ENCODE data around the gene FUT1. TPM values are rescaled to one million over a fixed set of nuclear protein-coding genes. Genes with fewer than 3 reads are reported as not detected.
"Not testable (repeated sequence)": the region's sequence is repeated elsewhere in the genome, so short reads cannot be mapped to it uniquely, and the experiment has no call there.

FUT1 gene
- total RNA-seq, 1 experiment from 2014 or later, result not detected

DNA sequence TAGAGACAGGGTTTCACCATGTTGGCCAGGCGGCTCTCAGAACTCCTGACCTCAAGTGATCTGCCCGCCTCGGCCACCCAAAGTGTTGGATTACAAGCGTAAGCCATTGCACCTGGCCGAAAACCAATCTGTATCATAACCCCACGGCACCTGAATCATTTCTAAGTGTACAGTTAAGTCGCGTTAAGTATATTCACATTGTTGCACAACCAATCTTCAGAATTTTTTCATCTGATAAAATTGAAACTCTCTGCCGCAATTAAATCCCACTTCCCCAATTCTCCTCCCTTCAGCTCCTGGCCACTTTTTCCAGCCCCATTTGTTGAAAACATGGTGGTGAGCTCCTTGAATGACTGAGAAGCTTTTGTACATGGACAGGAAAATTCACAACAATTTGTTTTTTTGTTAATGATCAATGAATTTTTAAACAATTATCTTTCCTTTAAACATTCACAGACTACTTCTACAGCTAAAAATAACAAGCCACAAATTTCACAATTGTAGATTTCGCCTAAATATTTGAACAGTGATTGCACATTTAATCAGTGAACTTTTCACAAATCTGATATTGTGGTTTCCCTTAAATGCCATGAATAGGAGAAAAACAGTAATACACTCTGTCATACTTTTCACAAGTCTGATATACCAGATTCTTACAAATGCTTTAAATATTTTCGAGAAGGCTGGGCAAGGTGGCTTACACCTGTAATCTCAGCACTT is 16.7 kb upstream of the FUT1 start:
- no peak for DNase-seq (ENCODE audit: low read depth)

DNA sequence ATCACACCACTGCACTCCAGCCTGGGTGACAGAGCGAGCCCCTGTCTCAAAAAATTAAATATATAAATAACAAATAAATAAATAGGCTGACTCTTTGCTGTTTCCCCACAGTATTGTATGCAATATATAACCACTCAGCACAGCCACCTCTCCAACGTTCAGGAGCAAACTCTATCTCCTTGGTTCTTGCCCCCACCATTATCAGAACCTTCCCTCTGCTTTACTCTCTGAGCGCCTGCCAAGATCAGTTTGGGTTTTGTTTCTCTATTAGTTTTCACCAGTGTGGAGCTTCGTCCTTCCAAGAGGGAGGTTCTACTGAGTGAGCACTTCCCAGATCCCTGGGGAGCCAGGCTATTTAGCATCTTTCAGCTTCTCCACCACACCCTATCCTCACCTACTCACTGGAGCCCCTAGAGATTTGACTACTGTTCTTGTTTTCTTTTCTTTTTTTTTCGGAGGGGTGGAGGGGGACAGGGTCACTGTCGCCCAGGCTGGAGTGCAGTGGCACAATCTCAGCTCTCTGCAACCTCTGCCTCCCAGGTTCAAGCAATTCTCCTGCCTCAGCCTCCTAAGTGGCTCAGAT is 15.8 kb upstream of the FUT1 start:
- DNase-seq (ENCODE audit: low read depth), result not testable (repeated sequence)

DNA sequence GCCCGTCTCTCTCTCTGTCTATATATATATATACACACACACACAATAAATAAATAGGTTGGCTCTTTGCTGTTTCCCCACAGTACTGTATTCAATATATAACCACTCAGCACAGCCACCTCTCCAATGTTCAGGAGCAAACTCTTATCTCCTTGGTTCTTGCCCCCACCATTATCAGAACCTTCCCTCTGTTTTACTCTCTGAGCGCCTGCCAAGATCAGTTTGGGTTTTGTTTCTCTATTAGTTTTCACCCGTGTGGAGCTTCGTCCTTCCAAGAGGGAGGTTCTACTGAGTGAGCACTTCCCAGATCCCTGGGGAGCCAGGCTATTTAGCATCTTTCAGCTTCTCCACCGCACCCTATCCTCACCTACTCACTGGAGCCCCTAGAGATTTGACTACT is 13.4 kb upstream of the FUT1 start:
- not testable (repeated sequence) for DNase-seq (ENCODE audit: low read depth)

DNA sequence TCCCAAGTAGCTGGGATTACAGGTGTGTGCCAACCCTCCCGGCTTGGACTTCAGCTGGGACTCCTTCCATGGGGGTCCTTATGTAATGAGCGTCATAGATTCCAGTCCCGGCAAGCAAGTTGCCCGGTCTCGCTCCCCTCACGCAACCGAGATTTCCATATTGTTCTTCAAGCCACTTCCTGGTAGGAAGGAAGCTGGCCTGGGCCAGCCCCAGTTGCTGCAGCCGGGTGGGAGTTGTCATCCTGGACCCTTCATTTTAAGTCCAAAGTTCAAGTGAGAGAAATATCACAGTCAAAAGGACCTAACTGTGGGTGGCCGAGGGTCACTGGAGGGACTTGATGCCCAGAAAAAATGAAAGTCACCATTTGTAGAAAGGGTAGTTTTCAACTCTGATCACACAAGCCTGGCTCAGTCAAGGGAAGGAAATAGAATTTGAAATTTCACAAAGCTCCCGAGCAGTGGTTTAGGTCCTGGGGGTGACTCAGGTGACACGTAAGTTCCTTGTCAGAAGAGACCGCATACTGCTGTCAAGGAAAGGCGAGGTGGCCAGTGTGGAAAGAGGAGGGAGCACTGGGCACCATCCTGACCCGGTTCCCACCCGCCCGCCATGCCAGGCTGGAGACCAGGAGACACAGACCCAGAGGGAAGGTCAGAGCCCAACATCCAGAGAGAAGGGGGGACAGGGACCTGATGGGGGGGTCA is 8.2 kb upstream of the FUT1 start:
- DNase-seq (ENCODE audit: low read depth), result no peak

DNA sequence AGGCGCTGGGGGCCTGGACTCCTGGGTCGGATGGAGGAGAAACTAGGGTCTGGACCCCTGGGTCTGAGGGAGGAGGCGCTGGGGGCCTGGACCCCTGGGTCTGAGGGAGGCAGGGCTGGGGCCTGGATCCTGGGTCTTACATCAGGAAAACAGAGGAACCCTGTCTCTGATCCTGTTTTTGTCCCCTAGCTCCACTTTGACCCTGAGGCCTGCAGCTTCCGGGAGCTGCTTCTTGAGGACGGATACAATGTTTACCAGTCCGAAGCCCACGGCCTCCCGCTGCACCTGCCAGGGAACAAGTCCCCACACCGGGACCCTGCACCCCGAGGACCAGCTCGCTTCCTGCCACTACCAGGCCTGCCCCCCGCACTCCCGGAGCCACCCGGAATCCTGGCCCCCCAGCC is 5.3 kb upstream of the FUT1 start:
- DNase-seq (ENCODE audit: low read depth), result no peak

DNA sequence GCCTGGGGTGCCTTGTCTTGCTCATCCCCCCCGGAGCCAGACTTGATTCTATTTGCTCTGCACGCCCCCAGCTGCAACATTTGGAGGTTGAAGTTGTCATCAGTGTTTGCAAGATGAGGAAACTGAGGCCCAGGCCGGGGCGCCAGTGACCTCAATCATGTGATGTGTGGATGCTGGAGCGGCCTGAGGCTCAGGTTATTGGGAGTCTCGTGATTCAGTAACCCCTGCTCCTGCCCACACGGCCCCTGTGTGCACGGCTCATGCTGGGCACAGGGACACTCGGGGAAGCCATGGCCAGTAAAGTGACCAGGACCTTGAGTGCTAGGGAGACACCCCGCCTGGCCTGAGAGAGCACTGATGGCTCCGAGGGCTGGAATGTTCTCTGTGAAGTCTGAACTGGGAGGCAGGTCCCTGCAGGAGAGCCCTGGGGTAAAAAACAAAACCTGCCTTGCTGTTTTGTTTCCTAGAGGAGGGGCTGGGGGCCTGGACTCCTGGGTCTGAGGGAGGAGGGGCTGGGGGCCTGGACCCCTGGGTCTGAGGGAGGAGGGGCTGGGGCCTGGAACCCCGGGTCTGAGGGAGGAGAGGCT is 4.7 kb upstream of the FUT1 start:
- no peak for DNase-seq (ENCODE audit: low read depth)

DNA sequence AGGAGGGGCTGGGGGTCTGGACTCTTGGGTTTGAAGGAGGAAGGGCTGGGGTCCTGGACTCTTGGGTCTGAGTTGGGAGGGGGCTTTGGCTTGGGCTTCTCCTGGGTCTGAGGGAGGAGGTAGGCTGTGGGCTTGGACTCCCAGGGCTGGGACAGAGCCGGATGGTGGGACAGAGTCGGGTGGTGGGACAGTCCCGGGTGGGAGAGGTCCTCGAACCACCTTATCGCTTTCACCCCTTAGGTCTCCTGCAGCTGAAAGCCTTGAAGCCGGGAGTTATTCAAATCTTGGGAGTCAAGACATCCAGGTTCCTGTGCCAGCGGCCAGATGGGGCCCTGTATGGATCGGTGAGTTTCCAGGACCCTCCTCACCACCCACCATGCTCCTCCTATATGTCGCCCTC is 4.2 kb upstream of the FUT1 start:
- no peak for DNase-seq (ENCODE audit: low read depth)

DNA sequence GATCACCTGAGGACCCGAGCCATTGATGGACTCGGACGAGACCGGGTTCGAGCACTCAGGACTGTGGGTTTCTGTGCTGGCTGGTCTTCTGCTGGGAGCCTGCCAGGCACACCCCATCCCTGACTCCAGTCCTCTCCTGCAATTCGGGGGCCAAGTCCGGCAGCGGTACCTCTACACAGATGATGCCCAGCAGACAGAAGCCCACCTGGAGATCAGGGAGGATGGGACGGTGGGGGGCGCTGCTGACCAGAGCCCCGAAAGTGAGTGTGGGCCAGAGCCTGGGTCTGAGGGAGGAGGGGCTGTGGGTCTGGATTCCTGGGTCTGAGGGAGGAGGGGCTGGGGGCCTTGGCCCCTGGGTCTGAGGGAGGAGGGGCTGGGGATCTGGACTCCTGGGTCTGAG is 3.8 kb upstream of the FUT1 start:
- DNase-seq (ENCODE audit: low read depth), result no peak

DNA sequence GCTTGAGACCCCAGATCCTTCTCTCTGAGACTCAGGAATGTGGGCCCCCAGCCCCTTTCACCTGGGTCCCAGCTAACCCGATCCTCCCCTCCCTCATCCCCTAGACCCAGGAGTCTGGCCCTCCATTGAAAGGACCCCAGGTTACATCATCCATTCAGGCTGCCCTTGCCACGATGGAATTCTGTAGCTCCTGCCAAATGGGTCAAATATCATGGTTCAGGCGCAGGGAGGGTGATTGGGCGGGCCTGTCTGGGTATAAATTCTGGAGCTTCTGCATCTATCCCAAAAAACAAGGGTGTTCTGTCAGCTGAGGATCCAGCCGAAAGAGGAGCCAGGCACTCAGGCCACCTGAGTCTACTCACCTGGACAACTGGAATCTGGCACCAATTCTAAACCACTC is 3.3 kb upstream of the FUT1 start:
- no peak for DNase-seq (ENCODE audit: low read depth)

DNA sequence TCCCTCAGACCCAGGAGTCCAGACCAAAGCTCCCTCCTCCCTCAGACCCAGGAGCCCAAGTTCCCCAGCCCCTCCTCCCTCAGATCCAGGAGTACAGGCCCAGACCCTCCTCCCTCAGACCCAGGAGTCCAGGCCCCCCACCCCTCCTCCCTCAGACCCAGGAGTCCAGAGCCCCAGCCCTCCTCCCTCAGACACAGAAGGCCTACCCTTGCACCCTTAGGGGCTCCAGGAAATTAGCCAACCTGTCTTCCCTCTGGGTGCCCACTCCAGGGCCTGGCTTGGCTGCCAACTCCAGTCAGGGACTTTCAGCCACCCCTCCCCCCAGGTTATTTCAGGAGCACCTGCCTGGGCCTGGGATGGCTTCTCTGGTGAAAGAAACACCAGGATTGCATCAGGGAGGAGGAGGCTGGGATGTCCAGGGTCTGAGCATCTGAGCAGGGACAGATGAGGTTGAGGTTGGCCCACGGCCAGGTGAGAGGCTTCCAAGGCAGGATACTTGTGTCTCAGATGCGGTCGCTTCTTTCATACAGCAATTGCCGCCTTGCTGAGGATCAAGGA is 2.7 kb upstream of the FUT1 start, which contains the start of gene FGF21:
TSS of gene FGF21 (plus strand) at position 441 of the 558 bp plus-strand sequence. CDS start 713 bp downstream, outside the sequence.
- DNase-seq (ENCODE audit: low read depth), result no peak

DNA sequence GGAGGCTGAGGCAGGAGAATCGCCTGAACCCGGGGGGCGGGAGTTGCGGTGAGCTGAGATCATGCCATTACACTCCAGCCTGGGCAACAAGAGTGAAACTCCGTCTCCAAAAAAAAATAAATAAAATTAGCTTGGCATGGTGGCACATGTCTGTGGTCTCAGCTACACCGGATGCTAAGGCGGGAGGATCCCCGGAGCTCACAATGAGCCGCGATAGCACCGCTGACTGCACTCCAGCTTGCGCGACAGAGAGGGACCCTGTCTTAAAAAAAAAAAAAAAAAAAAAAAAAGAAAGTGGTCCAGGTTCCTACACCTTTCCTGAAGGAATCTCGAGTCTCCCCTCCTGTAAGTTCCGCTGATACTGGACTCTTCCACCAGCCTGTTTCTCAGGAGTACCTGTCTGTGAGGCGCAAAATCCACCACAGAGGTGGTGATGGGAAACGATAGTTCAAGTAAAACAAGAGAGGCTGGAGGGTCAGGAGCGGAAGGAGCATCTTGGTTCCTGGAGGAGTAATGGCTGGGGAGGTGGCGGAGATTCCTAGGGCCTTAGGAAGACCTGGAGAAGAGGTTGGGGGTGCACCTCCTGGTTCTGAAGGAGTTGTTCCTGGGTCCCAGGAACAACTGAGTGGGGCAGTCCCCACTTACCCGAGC is 471 bp downstream of the FUT1 start:
- no peak for DNase-seq (ENCODE audit: low read depth)

DNA sequence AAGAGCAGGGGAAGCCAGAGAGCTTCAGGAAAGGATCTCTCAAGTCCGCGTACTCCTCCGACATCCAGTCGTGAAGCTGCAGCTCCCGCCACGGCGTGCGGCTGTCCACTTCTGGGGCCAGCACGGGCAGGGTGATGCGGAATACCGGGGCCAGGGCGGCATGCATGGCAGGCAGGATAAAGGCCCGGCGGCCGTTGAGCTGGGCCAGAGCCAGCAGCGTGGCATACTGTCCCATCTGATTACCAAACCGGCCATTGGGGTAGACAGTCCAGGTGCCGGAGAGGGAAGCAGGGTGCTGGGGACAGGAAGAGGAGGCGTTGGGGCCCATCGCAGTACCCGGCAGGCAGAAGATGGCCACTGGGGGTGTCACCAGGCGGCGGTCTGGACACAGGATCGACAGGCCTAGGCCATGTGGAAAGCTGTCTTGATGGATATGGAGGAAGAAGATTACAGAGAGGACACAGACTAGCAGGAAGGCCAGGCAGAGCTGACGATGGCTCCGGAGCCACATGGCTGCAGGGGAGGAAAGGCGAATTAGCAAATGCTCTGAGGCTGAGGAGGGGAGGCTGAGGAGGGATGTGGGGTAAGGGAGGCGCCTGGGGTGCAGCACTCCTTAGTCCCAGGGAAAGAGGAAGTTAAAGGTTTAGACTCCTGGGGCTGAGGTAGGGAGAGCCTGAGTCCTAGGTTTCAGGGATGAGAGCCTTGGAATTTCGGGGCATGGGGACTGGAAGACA is 1.5 kb downstream of the FUT1 start:
- DNase-seq (ENCODE audit: low read depth), result no peak

DNA sequence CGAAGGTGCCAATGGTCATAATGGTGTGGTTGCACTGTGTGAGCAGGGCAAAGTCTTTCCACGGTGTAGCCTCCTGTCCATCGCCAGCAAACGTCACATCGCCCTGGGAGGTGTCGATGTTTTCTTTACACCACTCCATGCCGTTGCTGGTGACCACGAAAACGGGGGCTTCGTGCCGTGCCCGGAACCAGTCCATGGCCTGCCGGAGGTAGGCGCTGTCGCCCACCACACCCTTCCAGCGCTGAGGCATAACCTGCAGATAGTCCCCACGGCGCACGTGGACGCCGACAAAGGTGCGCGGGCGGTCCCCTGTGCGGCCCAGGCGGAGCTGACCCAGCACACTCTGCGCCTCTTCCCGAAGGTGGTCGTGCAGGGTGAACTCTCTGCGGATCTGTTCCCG is 2.1 kb downstream of the FUT1 start:
- DNase-seq (ENCODE audit: low read depth), result no peak

DNA sequence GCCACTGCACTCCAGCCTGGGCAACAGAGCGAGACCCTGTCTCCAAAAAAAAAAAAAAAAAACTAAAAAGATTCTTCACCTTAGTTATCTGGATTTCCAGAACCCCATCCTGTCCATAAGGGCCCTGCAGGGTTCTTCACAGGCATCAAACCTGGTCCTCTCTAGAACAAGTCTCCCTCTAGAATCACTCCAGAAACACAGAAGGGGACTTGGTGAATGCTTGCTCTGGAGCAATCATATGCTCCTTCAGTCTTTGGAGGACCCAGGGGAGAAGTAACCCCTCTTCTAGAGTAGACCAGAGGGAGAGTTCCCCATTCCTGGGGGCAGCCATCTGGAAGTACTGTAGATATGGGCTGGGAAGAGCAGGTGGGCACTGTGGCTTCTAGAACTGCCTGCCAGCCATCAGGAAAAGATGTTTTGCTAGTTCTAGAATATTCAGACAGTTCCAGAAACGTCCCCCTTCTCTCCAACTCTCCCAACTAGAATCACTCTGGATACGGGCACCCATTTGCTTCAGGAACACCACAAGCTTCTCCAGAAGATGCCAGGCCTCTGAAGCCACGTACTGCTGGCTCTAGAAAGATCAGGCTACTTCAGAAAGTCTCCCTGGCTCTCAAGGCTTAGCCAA is 2.8 kb downstream of the FUT1 start:
- no peak for DNase-seq (ENCODE audit: low read depth)

DNA sequence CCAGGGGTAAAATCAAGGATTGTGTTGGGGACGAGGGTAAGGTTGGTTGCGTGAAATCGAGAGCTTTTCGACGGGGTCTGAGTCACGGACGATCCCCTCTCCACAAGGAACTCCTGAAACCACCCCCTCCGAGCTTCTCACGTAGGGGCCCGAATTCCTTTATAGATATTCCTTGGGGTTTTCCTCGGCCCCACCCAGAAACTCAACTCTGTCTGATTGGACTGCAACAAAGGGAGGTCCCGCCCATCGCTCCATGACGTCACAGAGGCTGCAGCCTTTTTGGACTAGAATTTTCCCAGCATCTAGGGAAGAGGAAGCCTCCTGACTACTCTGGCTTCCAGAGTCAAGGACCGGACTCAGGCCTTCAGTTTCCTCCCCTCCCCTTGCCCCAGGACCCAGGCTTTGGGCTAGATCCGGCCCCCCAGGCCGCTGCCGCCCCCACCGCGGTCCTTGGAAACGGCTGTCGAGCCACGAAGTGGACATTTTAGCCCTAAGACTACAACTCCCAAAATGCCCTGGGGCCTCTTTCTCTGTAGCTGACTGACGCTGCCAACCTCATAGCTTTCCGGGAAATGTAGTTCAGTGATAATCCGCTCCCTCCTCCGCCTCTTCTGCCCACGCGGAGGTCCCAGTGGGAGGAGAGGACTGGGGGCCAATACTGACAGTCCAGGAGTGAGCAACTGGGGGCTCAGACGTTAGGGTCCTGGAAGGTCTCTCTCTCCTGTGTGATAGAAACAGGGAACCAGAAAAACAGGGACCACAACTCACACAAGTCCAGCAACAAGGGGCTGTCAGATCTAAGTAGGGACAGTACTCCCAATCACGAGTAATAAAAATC is 5.5 kb downstream of the FUT1 start, which contains the start of gene IZUMO1:
TSS of gene IZUMO1 (minus strand) at position 172 of the 838 bp plus-strand sequence. CDS start 1,050 bp downstream, outside the sequence.
- peak; percentile 68 for DNase-seq (ENCODE audit: low read depth)

DNA sequence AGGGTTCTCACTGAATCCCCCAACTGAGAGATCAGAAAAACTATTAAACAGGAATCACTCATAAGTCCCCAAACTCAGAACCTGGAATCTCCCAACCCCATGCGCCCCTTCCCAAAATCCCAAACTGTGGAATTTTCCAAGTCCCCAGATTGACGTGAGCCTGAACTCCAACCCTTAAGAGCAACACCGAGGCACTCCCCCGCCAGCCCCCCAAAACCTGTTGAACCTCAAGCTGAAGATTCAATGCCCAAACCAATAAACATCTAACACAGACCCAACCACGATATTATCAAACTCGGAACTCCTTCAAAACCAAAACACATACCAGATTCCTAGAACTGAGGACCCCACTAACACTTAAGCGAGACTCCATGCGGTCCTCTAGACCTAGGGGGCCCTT is 6.3 kb downstream of the FUT1 start:
- no peak for DNase-seq (ENCODE audit: low read depth)

DNA sequence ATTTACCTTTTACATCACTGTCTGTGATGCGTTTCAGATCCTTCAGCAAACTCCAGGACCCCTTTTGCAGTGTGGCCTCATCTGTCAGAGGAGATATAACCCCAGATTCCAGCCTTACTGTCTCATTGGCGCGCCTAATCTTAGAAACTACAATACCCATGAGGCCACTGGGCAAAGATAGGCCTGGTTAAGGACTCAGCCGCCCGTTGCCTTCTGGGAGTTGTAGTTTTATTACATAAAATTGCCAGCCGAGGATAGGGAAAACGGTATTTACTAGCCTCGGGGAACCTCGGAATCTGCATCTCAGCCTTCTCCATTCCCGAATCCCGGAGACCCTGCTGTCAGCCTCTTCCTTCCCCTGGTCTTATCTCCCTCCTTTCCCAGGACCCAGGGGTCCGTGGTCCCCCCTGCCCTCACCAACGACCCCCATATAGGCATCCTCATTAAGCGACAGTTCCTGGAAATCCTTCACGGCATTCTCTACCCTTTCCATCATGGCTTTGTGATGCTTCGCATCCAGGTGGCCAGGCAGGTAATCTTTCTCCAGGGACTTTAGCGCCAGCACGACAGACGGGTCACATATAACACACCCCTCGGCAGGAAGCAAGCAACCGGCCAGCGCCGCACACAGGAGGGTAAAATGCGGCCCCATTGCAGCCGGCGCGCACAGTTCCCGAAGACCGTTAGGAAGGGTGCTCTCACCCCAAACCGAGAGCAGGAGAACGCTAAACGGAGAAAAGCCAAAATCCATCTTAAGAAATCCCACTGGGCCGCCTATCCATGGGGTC is 7.0 kb downstream of the FUT1 start:
- peak; percentile 50 for DNase-seq (ENCODE audit: low read depth)

DNA sequence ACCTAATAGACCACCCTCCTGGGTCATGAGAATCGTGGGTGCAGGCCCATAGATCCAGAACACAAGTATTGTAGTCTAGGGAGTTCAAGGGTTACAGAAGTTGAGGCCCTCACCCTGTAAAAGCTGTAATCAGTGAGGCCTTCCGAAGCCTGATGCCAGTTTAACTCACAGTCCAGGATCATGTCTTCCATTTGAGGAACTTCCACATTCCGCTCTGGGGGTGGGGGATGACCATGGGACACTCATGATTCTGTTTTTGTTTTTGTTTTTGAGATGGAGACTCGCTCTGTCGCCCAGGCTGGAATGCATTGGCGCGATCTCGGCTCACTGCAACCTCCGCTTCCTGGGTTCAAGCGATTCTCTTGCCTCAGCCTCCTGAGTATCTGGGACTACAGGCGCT is 10.3 kb downstream of the FUT1 start:
- DNase-seq (ENCODE audit: low read depth), result no peak
